Measurements from ENCODE around the gene TMEM256.

TMEM256 gene

GRCh38 chr17:7429722-7430121, 25.8 kb upstream of the TMEM256 start:
- DNase-seq (ENCODE audit: low spot score): no peak

GRCh38 chr17:7428557-7428956, 24.7 kb upstream of the TMEM256 start, which contains the start of gene SPEM3:
Gene SPEM3, plus strand, starts transcription at chr17:7428857. Its CDS starts 46 bp downstream, at chr17:7428903.
- DNase-seq (ENCODE audit: low spot score): no peak

GRCh38 chr17:7427549-7427948, 23.7 kb upstream of the TMEM256 start:
- no peak for DNase-seq (ENCODE audit: low spot score)

- DNase-seq (ENCODE audit: low spot score): no peak
Observed at GRCh38 chr17:7426896-7427489, 23.1 kb upstream of the TMEM256 start.

- DNase-seq (ENCODE audit: low spot score): no peak
Observed at GRCh38 chr17:7426203-7426863, 22.4 kb upstream of the TMEM256 start.

- DNase-seq (ENCODE audit: low spot score): no peak
Observed at GRCh38 chr17:7425756-7426155, 21.9 kb upstream of the TMEM256 start.

GRCh38 chr17:7425316-7425715, 21.4 kb upstream of the TMEM256 start, which contains the start of gene SPEM2:
Gene SPEM2, plus strand, starts transcription at chr17:7425616. Its CDS starts 73 bp downstream, at chr17:7425689.
- no peak for DNase-seq (ENCODE audit: low spot score)

- DNase-seq (ENCODE audit: low spot score): no peak
Observed at GRCh38 chr17:7423679-7424078, 19.8 kb upstream of the TMEM256 start.

GRCh38 chr17:7421186-7421585, 17.3 kb upstream of the TMEM256 start:
- no peak for DNase-seq (ENCODE audit: low spot score)

GRCh38 chr17:7419819-7420610, 16.1 kb upstream of the TMEM256 start, which contains the start of gene SPEM1:
Gene SPEM1, plus strand, starts transcription at chr17:7420324. Its CDS starts 61 bp downstream, at chr17:7420385.
- DNase-seq (ENCODE audit: low spot score): no peak

- DNase-seq (ENCODE audit: low spot score): no peak
Observed at GRCh38 chr17:7418472-7419152, 14.7 kb upstream of the TMEM256 start.

GRCh38 chr17:7417056-7417655, 13.3 kb upstream of the TMEM256 start:
- no peak for DNase-seq (ENCODE audit: low spot score)

GRCh38 chr17:7416323-7416722, 12.4 kb upstream of the TMEM256 start:
- DNase-seq (ENCODE audit: low spot score): no peak

GRCh38 chr17:7415784-7416183, 11.9 kb upstream of the TMEM256 start:
- DNase-seq (ENCODE audit: low spot score): no peak

- DNase-seq (ENCODE audit: low spot score): no peak
Observed at GRCh38 chr17:7414837-7415236, 10.9 kb upstream of the TMEM256 start.

GRCh38 chr17:7413346-7413985, 9.6 kb upstream of the TMEM256 start:
- DNase-seq (ENCODE audit: low spot score): no peak

- DNase-seq (ENCODE audit: low spot score): no peak
Observed at GRCh38 chr17:7411427-7411750, 7.5 kb upstream of the TMEM256 start.

GRCh38 chr17:7410634-7411426, 6.9 kb upstream of the TMEM256 start:
- DNase-seq (ENCODE audit: low spot score): no peak

GRCh38 chr17:7409716-7410115, 5.8 kb upstream of the TMEM256 start:
- no peak for DNase-seq (ENCODE audit: low spot score)

- DNase-seq (ENCODE audit: low spot score): no peak
Observed at GRCh38 chr17:7408863-7409262, 5.0 kb upstream of the TMEM256 start.

- DNase-seq (ENCODE audit: low spot score): no peak
Observed at GRCh38 chr17:7408252-7408727, 4.4 kb upstream of the TMEM256 start.

All from hematopoietic multipotent progenitor cell treated with erythropoietin and hydrocortisone succinate and interleukin-3 and kit ligand, for 17 days (in vitro differentiated cells).